ENCODE data around the gene MIB1. TPM values are rescaled to one million over a fixed set of nuclear protein-coding genes. Genes with fewer than 3 reads are reported as not detected.

The MIB1 gene
- total and polyA plus RNA-seq, 10 of the 15 experiments (the other 5 are each of a cell fraction or from before 2014, with no cell fraction given), result 2.3 to 27.5 (median 10.4) TPM

DNA sequence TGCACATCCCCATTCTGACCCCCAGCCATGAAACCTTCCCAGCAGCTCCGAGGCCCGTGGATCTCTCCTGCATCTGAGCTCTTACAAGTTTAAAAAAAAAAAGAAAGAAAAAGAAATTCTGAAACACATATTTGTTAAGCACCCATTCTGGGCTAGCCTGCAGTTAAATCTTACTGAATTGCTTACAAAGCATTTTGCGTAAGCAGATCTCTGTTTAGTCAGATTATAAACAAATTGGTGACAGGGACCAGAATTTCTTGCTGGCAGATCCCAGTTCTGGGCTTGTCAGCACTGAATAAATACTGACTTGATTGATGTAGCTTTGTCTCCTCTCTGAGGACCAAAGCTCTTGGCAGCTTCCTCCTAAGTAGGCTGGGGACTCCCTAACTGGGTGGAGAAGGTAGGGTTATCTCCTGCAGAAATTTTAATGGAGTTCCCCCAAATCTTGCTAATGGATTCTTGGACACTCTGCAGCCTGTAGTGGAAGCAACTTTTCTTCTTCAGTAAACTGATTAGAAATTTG is 160.9 kb downstream of the MIB1 start:
- Histone ChIP-seq H3K9me3 (replicated peaks; ENCODE audit: control insufficient read depth, insufficient read depth, low read length) (no peaks in the 10 kb centered on the region), H3K36me3 (ENCODE audit: control insufficient read depth in 2 of 2, insufficient read depth in 2 of 2, low read length in 1 of 2) (no peaks in the 10 kb centered on the region), H3K27ac (ENCODE audit: control insufficient read depth, insufficient read depth) (no peak overlapping the region), H3K4me2 (ENCODE audit: control insufficient read depth, insufficient read depth) (no peak overlapping the region), H2AFZ (ENCODE audit: control insufficient read depth, low read depth, low read length) (no peak overlapping the region), H3K4me3 (no peak overlapping the region), H3K27me3 (replicated peaks in 1 of 2; ENCODE audit: control insufficient read depth in 2 of 2, insufficient read depth in 2 of 2, low read length in 1 of 2) (no peaks in the 10 kb centered on the region; a peak in 2 of 4 replicates), H3K9ac (ENCODE audit: control insufficient read depth, insufficient read depth, low read length) (no peak overlapping the region), H3K79me2 (ENCODE audit: control insufficient read depth, insufficient read depth, low read length) (no peaks in the 10 kb centered on the region), H3K4me1 (ENCODE audit: control insufficient read depth, insufficient read depth, low read length) (no peaks in the 10 kb centered on the region), H4K20me1 (ENCODE audit: control insufficient read depth, insufficient read depth) (no peaks in the 10 kb centered on the region)
- TF ChIP-seq RUNX3 (IDR thresholded peaks at IDR 0.05; ENCODE audit: low read length) (no peak), LARP7 (IDR thresholded peaks at IDR 0.05) (no peak), NR2C1 (IDR thresholded peaks at IDR 0.05) (no peak), RCOR1 (conservative IDR thresholded peaks at IDR 0.05; ENCODE audit: low read depth, low read length) (no peak), ZNF622 (IDR thresholded peaks at IDR 0.05) (no peak), KDM1A (IDR thresholded peaks at IDR 0.05; ENCODE audit: borderline replicate concordance) (no peak), MYC (IDR thresholded peaks at IDR 0.05; ENCODE audit: insufficient read depth, insufficient read length, insufficient replicate concordance, low read length, severe bottlenecking) (no peak), STAT1 (conservative IDR thresholded peaks at IDR 0.05) (no peak)
- TF ChIP-seq, protein P1, sequence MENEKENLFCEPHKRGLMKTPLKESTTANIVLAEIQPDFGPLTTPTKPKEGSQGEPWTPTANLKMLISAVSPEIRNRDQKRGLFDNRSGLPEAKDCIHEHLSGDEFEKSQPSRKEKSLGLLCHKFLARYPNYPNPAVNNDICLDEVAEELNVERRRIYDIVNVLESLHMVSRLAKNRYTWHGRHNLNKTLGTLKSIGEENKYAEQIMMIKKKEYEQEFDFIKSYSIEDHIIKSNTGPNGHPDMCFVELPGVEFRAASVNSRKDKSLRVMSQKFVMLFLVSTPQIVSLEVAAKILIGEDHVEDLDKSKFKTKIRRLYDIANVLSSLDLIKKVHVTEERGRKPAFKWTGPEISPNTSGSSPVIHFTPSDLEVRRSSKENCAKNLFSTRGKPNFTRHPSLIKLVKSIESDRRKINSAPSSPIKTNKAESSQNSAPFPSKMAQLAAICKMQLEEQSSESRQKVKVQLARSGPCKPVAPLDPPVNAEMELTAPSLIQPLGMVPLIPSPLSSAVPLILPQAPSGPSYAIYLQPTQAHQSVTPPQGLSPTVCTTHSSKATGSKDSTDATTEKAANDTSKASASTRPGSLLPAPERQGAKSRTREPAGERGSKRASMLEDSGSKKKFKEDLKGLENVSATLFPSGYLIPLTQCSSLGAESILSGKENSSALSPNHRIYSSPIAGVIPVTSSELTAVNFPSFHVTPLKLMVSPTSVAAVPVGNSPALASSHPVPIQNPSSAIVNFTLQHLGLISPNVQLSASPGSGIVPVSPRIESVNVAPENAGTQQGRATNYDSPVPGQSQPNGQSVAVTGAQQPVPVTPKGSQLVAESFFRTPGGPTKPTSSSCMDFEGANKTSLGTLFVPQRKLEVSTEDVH (IDR thresholded peaks at IDR 0.05; ENCODE audit: low read depth, partially characterized antibody), result no peak
- RAD21 ChIA-PET (ENCODE audit: unreplicated experiment), result no interaction called here
- in situ Hi-C loops (cut with MboI), result loop anchor here (10.0 to 25.0 kb wide), 2 partner anchors 663 to 811 kb away; no protein-coding TSS in a partner anchor
- POLR2A ChIA-PET, result no interaction called here
- DNase-seq (ENCODE audit: low read depth, low spot score), result no peak
- intact Hi-C loops (cut with micrococcal nuclease; ENCODE audit: unreplicated experiment), result no loop called here
- no peak for FAIRE-seq
- WGBS (ENCODE audit: insufficient coverage, insufficient replicate concordance, low lambda C conversion rate, missing lambda C conversion rate), result 10% methylated on average over 3 of the region's 3 CpGs
- CTCF ChIA-PET, result no interaction called here
- BruUV-seq (replicated peaks), result no TSS peak
- no peak for ATAC-seq
- SMC1A ChIA-PET (ENCODE audit: uncharacterized antibody, unreplicated experiment), result interaction anchor here (0.6 kb wide), 1 partner anchor 16 kb away, joined by 3 read pairs; no protein-coding TSS in a partner anchor
